ENCODE results near the gene ADAMTS12.
"Not testable (repeated sequence)": the region's sequence is repeated elsewhere in the genome, so short reads cannot be mapped to it uniquely, and the experiment has no call there.

The ADAMTS12 gene

DNA sequence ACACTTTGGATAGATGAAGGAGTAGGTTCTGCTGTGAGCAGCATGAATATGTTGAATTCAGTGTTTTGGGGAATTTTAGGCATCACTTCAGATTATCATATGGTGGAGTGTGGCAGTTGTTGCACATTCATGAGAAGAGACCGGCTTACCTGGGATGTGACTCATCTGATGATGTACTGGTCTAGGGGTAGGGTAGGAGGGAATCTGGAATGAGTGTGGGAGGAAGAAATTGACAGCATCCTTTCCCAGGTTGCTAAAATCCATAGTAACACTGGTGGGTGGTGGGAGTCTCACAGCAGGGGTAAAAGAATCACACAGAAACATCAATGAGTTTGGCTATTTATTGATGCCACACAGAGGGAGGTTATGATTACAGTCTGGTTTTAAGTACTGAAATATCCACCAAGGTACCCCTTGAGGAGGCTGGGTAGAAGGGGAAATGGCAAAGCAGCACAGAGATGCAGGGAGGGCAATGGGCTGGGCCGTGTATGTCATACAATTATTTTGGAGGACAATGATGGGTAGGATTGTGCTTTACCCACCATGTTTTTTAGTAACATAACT lies 368.5 kb downstream of the ADAMTS12 start:
- WGBS = 84% methylated on average over 2 of the region's 2 CpGs
- no peaks in the 10 kb centered on the region for H3K27me3 ChIP-seq (ENCODE audit: insufficient read depth, low read length)
- H3K9me3 ChIP-seq (ENCODE audit: insufficient read depth, low read depth, low read length) = no peaks in the 10 kb centered on the region
- no peaks in the 10 kb centered on the region for H3K4me1 ChIP-seq (ENCODE audit: insufficient read depth, low read length)
- no peaks in the 10 kb centered on the region for H3K36me3 ChIP-seq (ENCODE audit: insufficient read depth, low read length)
- no peak overlapping the region for H3K27ac ChIP-seq (ENCODE audit: low read depth, low read length)
- H3K4me3 ChIP-seq (ENCODE audit: low read length) = no peak overlapping the region
- H3K9ac ChIP-seq (ENCODE audit: low read depth, low read length) = no peak overlapping the region

DNA sequence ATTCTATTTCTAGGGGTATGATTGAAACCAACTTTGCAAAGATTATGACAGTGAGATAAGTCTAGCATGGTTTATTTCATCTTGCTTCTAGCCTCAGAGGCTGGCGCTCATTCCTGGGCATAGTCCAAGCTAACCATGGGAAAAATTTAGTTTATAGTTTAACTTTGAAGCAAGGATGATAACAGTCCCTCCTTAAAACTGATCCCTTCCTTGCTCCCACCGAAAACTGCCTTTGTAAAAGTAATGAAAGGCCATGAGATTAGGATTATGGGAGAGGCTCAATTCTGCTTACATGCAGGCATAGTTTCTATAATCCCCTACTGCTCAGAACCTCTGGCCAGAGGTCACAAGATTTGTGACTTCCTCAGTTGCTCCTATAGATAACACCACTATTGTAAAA lies 375.4 kb downstream of the ADAMTS12 start:
- Histone ChIP-seq H3K9me3 (ENCODE audit: insufficient read depth, low read depth, low read length) (0 out of 2 replicates have a peak, but pooled peaks cover 3% of the 10 kb centered on the region), H3K27ac (ENCODE audit: low read depth, low read length) (no peak overlapping the region), H3K27me3 (ENCODE audit: insufficient read depth, low read length) (no peaks in the 10 kb centered on the region), H3K4me1 (ENCODE audit: insufficient read depth, low read length) (no peaks in the 10 kb centered on the region), H3K9ac (ENCODE audit: low read depth, low read length) (no peak overlapping the region), H3K36me3 (ENCODE audit: insufficient read depth, low read length) (no peaks in the 10 kb centered on the region), H3K4me3 (ENCODE audit: low read length) (no peak overlapping the region)
- WGBS = 89% methylated on average over 1 of the region's 2 CpGs

DNA sequence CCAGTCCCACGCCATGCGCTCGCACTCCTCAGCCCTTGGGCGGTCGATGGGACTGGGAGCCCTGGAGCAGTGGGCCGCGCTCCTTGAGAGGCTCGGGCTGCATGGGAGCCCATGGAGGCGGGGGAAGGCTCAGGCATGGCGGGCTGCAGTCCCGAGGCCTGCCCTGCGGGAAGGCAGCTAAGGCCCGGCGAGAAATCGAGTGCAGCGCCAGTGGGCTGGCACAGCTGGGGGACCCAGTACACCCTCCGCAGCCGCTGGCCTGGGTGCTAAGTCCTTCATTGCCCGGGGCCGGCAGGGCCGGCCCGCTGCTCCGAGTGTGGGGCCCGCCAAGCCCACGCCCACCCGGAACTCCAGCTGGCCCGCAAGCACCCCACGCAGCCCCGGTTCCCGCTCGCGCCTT lies 376.4 kb downstream of the ADAMTS12 start:
- not testable (repeated sequence) for H3K4me1 ChIP-seq (ENCODE audit: insufficient read depth, low read length); H3K9me3 ChIP-seq (ENCODE audit: insufficient read depth, low read depth, low read length); H3K27me3 ChIP-seq (ENCODE audit: insufficient read depth, low read length); H3K4me3 ChIP-seq (ENCODE audit: low read length); H3K27ac ChIP-seq (ENCODE audit: low read depth, low read length); H3K36me3 ChIP-seq (ENCODE audit: insufficient read depth, low read length); H3K9ac ChIP-seq (ENCODE audit: low read depth, low read length)
- 96% methylated on average over 32 of the region's 32 CpGs for WGBS

DNA sequence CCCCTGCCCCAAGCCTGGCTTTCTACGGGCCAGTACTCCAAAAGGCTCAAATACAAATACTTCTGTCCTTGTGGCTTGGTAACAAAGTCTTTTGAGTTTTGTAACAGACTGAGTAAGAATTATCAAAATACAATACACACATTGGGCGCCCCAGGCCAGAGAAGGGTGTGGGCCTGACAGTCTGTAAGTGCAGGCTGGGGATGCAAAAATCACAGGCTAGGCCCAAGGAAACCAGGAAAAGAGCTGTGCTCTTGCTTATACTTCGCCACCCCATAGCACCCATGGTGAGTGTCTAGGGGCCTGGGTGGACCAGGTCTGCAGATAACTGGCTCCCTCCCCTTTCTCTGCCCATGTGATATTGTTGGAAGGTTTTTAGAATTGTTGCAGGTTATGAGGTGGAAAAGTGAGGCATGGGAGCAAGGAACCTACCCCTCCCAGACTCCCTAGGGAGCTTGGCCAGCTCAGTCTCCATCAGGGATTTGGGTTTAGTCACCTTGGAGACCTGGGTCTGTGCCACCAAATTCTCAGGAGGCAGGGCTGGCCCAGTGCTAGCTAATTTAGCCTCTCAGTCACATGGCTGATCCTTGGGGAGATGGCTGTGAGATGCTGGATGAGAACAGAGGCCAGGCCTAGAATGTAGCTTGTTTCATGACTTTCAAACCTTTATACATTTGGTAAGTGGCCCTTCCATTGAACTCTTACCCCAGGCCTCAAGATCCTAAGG lies 378.2 kb downstream of the ADAMTS12 start:
- H3K9ac ChIP-seq (ENCODE audit: low read depth, low read length) = no peak overlapping the region
- H3K27me3 ChIP-seq (ENCODE audit: insufficient read depth, low read length) = no peaks in the 10 kb centered on the region
- H3K27ac ChIP-seq (ENCODE audit: low read depth, low read length) = no peak overlapping the region
- H3K4me1 ChIP-seq (ENCODE audit: insufficient read depth, low read length) = no peaks in the 10 kb centered on the region
- H3K9me3 ChIP-seq (ENCODE audit: insufficient read depth, low read depth, low read length) = 0 out of 2 replicates have a peak, but pooled peaks cover 3% of the 10 kb centered on the region
- 99% methylated on average over 3 of the region's 3 CpGs for WGBS
- H3K4me3 ChIP-seq (ENCODE audit: low read length) = no peak overlapping the region
- no peaks in the 10 kb centered on the region for H3K36me3 ChIP-seq (ENCODE audit: insufficient read depth, low read length)

DNA sequence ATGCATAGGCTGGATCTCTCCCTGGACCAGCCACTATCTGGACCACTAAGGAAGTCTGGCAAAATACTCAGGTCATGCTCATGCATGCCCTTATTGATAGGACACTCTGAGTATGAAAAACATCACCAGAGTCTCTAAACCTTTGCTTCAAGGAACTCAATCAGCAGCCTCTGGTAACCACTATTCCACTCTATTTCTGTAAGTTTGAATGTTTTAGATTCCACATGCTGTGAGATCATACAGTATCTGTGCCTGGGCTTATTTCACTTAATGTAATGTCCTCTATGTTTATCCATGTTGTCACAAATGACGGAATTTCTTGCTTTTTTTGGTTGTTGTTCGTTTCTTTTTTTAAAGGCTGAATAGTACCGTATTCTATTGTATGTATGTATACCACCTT lies 382.8 kb downstream of the ADAMTS12 start:
- no peaks in the 10 kb centered on the region for H3K9me3 ChIP-seq (ENCODE audit: insufficient read depth, low read depth, low read length)
- no peaks in the 10 kb centered on the region for H3K27me3 ChIP-seq (ENCODE audit: insufficient read depth, low read length)
- no peak overlapping the region for H3K9ac ChIP-seq (ENCODE audit: low read depth, low read length)
- H3K27ac ChIP-seq (ENCODE audit: low read depth, low read length) = no peak overlapping the region
- WGBS = 100% methylated on average over 2 of the region's 3 CpGs
- no peak overlapping the region for H3K4me3 ChIP-seq (ENCODE audit: low read length)
- H3K36me3 ChIP-seq (ENCODE audit: insufficient read depth, low read length) = no peaks in the 10 kb centered on the region
- no peaks in the 10 kb centered on the region; the same call in 1 of the 2 replicates for H3K4me1 ChIP-seq (ENCODE audit: insufficient read depth, low read length)

DNA sequence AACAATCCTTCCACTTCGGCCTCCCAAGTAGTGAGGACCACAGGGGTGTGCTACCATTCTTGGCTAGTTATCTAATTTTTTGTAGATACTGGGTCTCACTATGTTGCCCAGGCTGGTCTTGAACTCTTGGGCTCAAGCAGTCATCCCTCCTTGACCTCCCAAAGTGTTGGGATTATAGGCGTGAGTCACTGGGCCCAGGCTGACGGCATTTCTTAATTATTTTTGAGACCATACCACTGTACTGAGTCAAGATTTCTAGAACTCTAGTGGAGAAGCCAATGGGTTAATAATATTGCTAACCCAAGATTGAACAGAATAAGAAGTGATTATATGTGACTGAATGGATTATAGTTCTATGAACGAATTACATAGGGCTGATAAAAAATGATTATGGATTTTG lies 384.4 kb downstream of the ADAMTS12 start:
- Histone ChIP-seq H3K4me3 (ENCODE audit: low read length) (no peak overlapping the region), H3K4me1 (ENCODE audit: insufficient read depth, low read length) (no peaks in the 10 kb centered on the region; the same call in 1 of the 2 replicates), H3K36me3 (ENCODE audit: insufficient read depth, low read length) (no peaks in the 10 kb centered on the region), H3K27me3 (ENCODE audit: insufficient read depth, low read length) (no peaks in the 10 kb centered on the region), H3K27ac (ENCODE audit: low read depth, low read length) (no peak overlapping the region), H3K9ac (ENCODE audit: low read depth, low read length) (no peak overlapping the region), H3K9me3 (ENCODE audit: insufficient read depth, low read depth, low read length) (no peaks in the 10 kb centered on the region)
- WGBS = 98% methylated on average over 4 of the region's 4 CpGs

DNA sequence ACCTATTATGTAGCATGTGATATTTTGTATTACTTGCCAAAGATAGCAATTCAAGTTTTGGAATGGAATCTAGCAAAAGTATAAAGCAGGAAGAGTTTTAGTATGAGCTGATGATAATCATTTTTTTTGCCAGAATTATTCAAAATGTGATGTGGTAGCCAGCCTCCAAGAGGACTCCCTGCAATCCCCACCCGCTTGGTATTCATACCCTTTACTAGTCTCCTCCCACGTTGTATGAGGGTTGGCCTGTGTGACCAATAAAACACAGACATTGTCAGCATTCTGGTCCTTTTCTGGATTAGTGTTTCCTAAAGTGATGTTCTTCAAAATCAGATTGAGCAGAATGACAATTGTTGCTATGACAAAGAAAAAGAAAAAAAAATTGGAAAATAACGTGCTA lies 387.2 kb downstream of the ADAMTS12 start:
- Histone ChIP-seq H3K9me3 (ENCODE audit: insufficient read depth, low read depth, low read length) (no peaks in the 10 kb centered on the region), H3K27me3 (ENCODE audit: insufficient read depth, low read length) (no peaks in the 10 kb centered on the region), H3K9ac (ENCODE audit: low read depth, low read length) (no peak overlapping the region), H3K36me3 (ENCODE audit: insufficient read depth, low read length) (no peaks in the 10 kb centered on the region), H3K4me1 (ENCODE audit: insufficient read depth, low read length) (no peaks in the 10 kb centered on the region; the same call in 1 of the 2 replicates), H3K27ac (ENCODE audit: low read depth, low read length) (no peak overlapping the region), H3K4me3 (ENCODE audit: low read length) (no peak overlapping the region)
- WGBS = 92% methylated on average over 3 of the region's 3 CpGs

DNA sequence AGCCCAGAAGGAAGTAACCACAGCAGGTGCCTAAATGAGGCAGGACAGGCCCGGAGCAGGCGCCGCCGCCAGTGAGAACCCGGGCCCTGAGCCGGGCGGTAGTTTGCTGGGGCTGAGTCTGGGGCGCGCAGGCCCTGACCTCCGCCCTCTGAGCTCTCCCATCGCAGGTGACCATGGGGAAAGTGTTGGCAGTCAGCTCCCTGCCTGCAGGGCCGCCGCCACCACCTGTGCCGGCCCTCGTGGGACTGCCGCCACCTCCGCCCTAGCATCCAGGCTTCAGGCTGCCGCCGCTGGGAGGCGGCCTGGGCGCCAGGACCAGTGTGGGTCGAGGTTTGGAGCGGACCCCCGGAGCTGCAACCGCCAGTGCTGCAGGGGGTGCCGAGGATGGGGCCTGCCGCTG lies 389.9 kb downstream of the ADAMTS12 start:
- 95% methylated on average over 27 of the region's 27 CpGs for WGBS

DNA sequence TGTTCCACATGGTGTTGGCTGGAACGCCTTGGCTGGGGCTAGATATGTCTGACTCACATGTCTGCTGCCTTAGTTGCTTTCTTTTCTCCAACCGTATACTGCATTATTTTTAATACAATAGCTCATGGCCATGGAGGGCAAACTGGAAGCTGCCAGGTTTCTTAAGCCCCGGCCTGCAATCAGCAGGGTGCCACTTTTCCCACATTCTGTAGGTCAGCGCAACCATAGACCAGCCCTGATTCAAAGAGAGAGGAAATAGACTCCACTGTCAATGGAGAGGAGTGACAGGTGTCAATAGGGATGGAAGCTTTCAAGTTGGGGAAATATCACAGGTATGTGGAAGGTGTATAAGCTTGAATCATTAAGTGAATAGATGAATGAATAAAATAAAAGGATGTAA lies 390.5 kb downstream of the ADAMTS12 start:
- H3K4me3 ChIP-seq (ENCODE audit: low read length) = no peak overlapping the region
- no peak overlapping the region for H3K9ac ChIP-seq (ENCODE audit: low read depth, low read length)
- H3K4me1 ChIP-seq (ENCODE audit: insufficient read depth, low read length) = no peaks in the 10 kb centered on the region; the same call in 1 of the 2 replicates
- WGBS = 92% methylated on average over 4 of the region's 4 CpGs
- H3K27me3 ChIP-seq (ENCODE audit: insufficient read depth, low read length) = no peaks in the 10 kb centered on the region
- H3K9me3 ChIP-seq (ENCODE audit: insufficient read depth, low read depth, low read length) = no peaks in the 10 kb centered on the region
- H3K36me3 ChIP-seq (ENCODE audit: insufficient read depth, low read length) = no peaks in the 10 kb centered on the region
- no peak overlapping the region for H3K27ac ChIP-seq (ENCODE audit: low read depth, low read length)

More for the DNA sequence above, 389.9 kb downstream of the ADAMTS12 start:
- H3K4me3 ChIP-seq (ENCODE audit: low read length) = no peak overlapping the region
- H3K4me1 ChIP-seq (ENCODE audit: insufficient read depth, low read length) = no peaks in the 10 kb centered on the region; the same call in 1 of the 2 replicates
- no peak overlapping the region for H3K27ac ChIP-seq (ENCODE audit: low read depth, low read length)
- H3K36me3 ChIP-seq (ENCODE audit: insufficient read depth, low read length) = no peaks in the 10 kb centered on the region
- no peaks in the 10 kb centered on the region for H3K9me3 ChIP-seq (ENCODE audit: insufficient read depth, low read depth, low read length)
- no peak overlapping the region for H3K9ac ChIP-seq (ENCODE audit: low read depth, low read length)
- H3K27me3 ChIP-seq (ENCODE audit: insufficient read depth, low read length) = no peaks in the 10 kb centered on the region

DNA sequence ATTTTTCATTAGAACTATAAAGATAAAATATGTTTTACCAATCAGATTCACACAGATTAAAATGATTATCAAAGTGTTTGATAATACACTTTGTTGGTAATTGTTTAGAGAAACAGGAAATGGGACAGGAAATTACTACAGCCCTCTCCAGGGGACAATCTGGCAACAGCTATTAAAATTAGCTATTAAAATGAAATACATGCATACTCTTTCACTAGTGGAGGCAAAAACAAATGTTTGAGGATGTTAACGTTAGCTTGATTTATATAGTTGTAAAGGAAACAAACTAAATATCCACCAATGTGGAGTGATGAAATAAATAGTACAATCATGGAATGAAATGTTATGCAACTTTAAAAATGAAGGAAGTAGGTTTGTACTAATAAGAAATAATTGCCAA lies 397.3 kb downstream of the ADAMTS12 start:
- 80% methylated on average over 1 of the region's 1 CpG for WGBS

DNA sequence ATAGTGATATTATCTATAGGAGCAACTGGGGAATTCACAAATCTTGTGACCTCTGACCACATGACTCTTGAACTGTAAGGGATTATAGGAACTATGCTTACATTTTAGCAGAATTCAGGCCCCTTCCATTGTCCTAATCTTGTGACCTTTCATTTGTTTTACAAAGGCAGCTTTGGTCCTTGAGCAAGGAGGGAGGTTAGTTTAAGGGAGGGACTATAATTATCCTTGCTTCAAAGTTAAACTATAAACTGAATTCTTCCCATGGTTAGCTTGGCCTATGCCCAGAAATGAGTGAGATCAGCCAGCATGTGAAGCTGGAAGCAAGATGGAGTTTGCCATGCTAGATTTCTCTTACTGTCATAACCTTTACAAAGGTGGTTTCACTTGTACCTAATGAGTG lies 399.8 kb downstream of the ADAMTS12 start:
- Histone ChIP-seq H3K9ac (ENCODE audit: low read depth, low read length) (no peak overlapping the region), H3K9me3 (ENCODE audit: insufficient read depth, low read depth, low read length) (peaks cover 9% of the 10 kb centered on the region)

More for the DNA sequence above, 397.3 kb downstream of the ADAMTS12 start:
- Histone ChIP-seq H3K27ac (ENCODE audit: low read depth, low read length) (no peak overlapping the region), H3K4me1 (ENCODE audit: insufficient read depth, low read length) (no peaks in the 10 kb centered on the region), H3K36me3 (ENCODE audit: insufficient read depth, low read length) (no peaks in the 10 kb centered on the region), H3K27me3 (ENCODE audit: insufficient read depth, low read length) (no peaks in the 10 kb centered on the region), H3K9me3 (ENCODE audit: insufficient read depth, low read depth, low read length) (0 out of 2 replicates have a peak, but pooled peaks cover 4% of the 10 kb centered on the region), H3K4me3 (ENCODE audit: low read length) (no peak overlapping the region), H3K9ac (ENCODE audit: low read depth, low read length) (no peak overlapping the region)

More for the DNA sequence above, 399.8 kb downstream of the ADAMTS12 start:
- Histone ChIP-seq H3K4me1 (ENCODE audit: insufficient read depth, low read length) (peaks cover 2% of the 10 kb centered on the region; the same call in 1 of the 2 replicates), H3K36me3 (ENCODE audit: insufficient read depth, low read length) (no peaks in the 10 kb centered on the region), H3K27me3 (ENCODE audit: insufficient read depth, low read length) (no peaks in the 10 kb centered on the region), H3K4me3 (ENCODE audit: low read length) (no peak overlapping the region), H3K27ac (ENCODE audit: low read depth, low read length) (no peak overlapping the region)

Data from HUES64 (cell line).